ENCODE data around the gene CXXC5. TPM values are rescaled to one million over a fixed set of nuclear protein-coding genes. Genes with fewer than 3 reads are reported as not detected.

CXXC5 gene
- total RNA-seq, 1 donor from 2014 or later = 167 TPM

DNA sequence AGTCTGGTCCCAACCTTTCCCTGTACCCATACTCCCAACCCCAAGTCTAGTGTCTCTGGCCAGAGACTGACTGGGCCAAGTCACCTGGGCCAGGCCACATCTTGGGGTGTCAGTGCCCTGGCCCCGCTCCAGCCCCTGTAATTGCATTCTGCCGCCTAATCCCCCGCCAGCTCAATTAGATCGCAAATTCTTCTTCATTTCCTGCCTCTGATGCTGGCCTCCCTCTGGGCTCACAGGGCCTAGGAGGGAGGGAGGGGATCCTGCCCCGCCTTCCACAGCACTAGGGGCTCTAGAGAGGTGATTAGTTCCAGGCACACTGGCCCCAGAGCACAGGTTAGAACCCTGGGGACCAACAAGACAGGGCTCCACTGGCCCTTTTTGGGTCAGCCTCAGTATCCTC, 5.5 kb downstream of the CXXC5 start:
- TF ChIP-seq, protein P1, sequence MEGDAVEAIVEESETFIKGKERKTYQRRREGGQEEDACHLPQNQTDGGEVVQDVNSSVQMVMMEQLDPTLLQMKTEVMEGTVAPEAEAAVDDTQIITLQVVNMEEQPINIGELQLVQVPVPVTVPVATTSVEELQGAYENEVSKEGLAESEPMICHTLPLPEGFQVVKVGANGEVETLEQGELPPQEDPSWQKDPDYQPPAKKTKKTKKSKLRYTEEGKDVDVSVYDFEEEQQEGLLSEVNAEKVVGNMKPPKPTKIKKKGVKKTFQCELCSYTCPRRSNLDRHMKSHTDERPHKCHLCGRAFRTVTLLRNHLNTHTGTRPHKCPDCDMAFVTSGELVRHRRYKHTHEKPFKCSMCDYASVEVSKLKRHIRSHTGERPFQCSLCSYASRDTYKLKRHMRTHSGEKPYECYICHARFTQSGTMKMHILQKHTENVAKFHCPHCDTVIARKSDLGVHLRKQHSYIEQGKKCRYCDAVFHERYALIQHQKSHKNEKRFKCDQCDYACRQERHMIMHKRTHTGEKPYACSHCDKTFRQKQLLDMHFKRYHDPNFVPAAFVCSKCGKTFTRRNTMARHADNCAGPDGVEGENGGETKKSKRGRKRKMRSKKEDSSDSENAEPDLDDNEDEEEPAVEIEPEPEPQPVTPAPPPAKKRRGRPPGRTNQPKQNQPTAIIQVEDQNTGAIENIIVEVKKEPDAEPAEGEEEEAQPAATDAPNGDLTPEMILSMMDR (IDR thresholded peaks at IDR 0.05; ENCODE audit: insufficient read depth, low read length, poor library complexity, severe bottlenecking) = no peak
- Histone ChIP-seq H3K36me3 (ENCODE audit: control insufficient read depth, insufficient read depth, low read length) (peaks cover 2% of the 10 kb centered on the region), H3K4me3 (ENCODE audit: low read depth, low read length) (no peak overlapping the region), H3K27me3 (ENCODE audit: control insufficient read depth, insufficient read depth, low read length) (no peaks in the 10 kb centered on the region)
- no peak for DNase-seq (ENCODE audit: low read depth)

DNA sequence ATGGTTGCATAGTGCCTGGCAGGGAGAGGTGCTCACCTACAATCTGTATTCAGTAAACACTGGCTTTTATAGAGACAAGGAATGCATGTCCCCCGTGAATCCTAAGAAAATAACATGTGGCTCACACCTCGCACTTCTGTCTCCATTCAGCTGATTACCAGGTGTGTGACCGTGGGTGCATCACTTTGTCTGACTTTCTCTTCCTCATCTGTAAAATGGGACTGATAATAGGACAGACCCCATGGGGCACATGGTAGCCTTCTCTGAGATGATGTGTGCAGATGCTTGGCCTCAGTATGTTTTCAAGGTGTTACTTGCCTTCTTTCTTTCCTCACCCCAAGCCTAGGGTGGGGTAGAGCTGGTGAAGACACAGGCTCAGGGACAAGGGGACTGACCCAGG, 6.3 kb downstream of the CXXC5 start:
- TF ChIP-seq, protein P1 (IDR thresholded peaks at IDR 0.05; ENCODE audit: insufficient read depth, low read length, poor library complexity, severe bottlenecking) = no peak
- no peak for DNase-seq (ENCODE audit: low read depth)
- H3K4me3 ChIP-seq (ENCODE audit: low read depth, low read length) = no peak overlapping the region
- no peaks in the 10 kb centered on the region for H3K27me3 ChIP-seq (ENCODE audit: control insufficient read depth, insufficient read depth, low read length)
- peaks cover 2% of the 10 kb centered on the region for H3K36me3 ChIP-seq (ENCODE audit: control insufficient read depth, insufficient read depth, low read length)

DNA sequence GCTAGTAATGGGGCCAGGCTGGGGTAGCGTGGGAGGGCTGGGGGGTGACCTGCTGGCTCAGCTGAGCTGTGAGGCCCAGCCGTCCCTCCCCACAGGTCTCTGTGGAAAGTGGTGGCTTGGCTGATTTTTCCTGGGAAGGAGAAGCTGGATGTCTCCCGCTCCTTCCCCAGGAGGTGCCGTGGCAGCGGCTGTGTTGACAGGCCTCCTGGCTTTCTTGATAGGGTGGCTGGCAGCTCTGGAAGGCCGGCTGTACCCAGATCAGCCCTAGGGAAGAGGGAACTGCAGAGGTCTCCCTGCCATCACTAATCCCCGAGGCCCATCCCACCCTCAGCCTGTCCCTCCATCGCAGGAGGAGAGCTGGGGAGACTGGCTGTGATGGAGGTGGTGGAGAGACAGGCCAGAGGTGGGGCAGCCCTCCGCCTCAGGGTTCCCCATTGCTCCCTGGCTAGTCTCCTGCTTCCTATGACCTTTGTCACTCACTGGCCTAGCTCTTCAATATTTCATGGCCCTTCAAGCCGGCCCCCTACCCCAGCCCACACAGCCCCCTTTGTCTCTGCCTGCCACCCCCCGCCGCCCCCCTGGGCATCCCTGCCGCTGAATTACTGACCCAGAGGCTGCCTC, 6.8 kb downstream of the CXXC5 start:
- Histone ChIP-seq H3K27me3 (ENCODE audit: control insufficient read depth, insufficient read depth, low read length) (no peaks in the 10 kb centered on the region), H3K36me3 (ENCODE audit: control insufficient read depth, insufficient read depth, low read length) (peaks cover 2% of the 10 kb centered on the region), H3K4me3 (ENCODE audit: low read depth, low read length) (no peak overlapping the region)
- DNase-seq (ENCODE audit: low read depth) = no peak
- TF ChIP-seq, protein P1 (IDR thresholded peaks at IDR 0.05; ENCODE audit: insufficient read depth, low read length, poor library complexity, severe bottlenecking) = no peak

DNA sequence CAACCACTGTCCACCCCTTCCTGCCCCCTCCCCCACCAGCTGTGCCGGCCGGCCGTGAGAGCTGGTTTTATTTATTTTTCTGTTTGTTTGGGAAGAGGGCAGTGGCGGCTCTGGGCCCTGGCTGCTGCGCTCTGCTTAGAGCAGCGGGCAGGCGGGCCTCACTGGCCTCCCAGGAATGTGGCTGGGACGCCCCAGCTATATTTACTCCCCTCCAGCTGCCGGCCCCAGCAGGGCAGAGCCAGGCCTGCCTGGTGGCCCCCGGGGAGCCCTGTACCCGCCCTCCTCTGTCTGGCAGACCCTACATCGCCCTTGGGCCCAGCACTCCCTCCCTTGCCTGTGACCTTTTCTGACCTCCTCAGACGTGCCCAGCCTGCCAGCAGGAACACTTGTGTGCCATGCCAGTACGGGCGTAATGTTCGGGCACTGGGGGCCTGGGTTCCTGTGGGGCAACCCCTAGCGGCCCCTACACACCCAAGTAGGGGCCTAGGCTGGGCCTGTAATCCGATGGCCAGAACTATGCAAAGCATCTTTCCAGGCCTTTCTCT, 7.7 kb downstream of the CXXC5 start:
- no peaks in the 10 kb centered on the region for H3K27me3 ChIP-seq (ENCODE audit: control insufficient read depth, insufficient read depth, low read length)
- TF ChIP-seq, protein P1 (IDR thresholded peaks at IDR 0.05; ENCODE audit: insufficient read depth, low read length, poor library complexity, severe bottlenecking) = no peak
- DNase-seq (ENCODE audit: low read depth) = no peak
- H3K36me3 ChIP-seq (ENCODE audit: control insufficient read depth, insufficient read depth, low read length) = peaks cover 2% of the 10 kb centered on the region
- H3K4me3 ChIP-seq (ENCODE audit: low read depth, low read length) = no peak overlapping the region

DNA sequence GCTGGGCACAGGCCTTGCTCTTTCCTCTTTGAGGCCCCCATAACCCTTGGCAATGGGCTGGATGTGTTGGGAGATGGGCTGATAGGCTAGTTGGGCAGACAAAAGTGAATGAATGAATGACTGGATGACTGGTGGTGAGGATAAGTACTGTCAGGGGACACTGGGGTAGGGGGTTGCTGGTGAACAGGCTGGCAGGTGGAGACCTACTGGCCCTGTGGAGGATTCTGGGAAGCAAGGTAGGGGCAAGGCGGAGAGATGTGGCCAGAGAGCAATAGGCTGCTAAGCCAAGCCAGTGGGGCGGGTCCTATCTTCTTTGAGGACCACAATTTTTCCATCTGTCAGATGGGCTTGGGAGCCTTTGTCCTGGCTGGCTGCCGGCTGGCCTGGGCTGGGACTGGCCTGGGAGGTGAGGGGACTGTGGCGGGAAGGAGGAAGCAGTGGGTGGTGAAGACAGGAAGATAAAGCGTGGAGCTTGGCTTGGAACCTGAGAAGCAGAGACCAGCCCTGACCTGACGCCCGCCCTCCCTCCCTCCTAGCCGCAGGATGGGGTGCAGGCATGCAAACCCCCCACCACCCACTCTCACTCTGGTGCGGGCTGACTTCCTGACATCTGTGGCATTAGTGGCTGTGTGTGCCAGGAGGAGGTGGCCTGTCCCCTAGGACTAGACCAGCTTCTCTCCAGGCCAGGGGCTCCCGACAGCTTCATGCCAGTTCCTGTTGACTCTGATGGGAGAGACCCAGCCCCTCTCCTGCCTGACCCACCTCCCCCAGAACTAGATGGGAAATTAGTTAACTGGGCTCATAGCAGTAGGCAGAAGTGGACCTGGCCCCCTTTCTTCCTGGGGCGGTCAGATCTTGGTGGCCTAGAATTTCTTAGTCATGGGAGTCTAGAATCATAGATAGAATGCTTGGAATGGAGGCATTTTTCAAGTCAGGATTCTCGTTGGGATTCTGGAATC, 9.5 kb downstream of the CXXC5 start:
- H3K27me3 ChIP-seq (ENCODE audit: control insufficient read depth, insufficient read depth, low read length) = no peaks in the 10 kb centered on the region

More for the DNA sequence above, 9.5 kb downstream of the CXXC5 start:
- DNase-seq (ENCODE audit: low read depth) = no peak
- TF ChIP-seq, protein P1 (IDR thresholded peaks at IDR 0.05; ENCODE audit: insufficient read depth, low read length, poor library complexity, severe bottlenecking) = no peak
- H3K4me3 ChIP-seq (ENCODE audit: low read depth, low read length) = no peak overlapping the region
- peaks cover 2% of the 10 kb centered on the region for H3K36me3 ChIP-seq (ENCODE audit: control insufficient read depth, insufficient read depth, low read length)

Data from kidney epithelial cell (primary cell).